Thyroid gland (tissue), 4 donors: ENCODE measurements around the gene TCP11.

ENCODE experiments used
- POLR2A ChIP-seq, 2 donors: fragments of 450-650 bp; IDR thresholded peaks; one replicate each; pipeline ENCODE4 v1.6.1; 2017; ENCODE audit warnings: antibody characterized with exemption in 2 of 2, mild to moderate bottlenecking in 2 of 2, moderate library complexity in 1 of 2
- TF ChIP-seq, protein P1 (sequence below), 6 experiments: fragments of 200-600 bp in 3 of 6; fragments of 450-650 bp in 3 of 6; sonication (generic) in 3 of 6; IDR thresholded peaks; one replicate each; pipeline ENCODE4 v1.5.1; 2016 to 2019; ENCODE audit warnings: antibody characterized with exemption in 6 of 6, mild to moderate bottlenecking in 2 of 6, inconsistent platforms in 1 of 6, moderate library complexity in 1 of 6

- TF ChIP-seq, protein P1, sequence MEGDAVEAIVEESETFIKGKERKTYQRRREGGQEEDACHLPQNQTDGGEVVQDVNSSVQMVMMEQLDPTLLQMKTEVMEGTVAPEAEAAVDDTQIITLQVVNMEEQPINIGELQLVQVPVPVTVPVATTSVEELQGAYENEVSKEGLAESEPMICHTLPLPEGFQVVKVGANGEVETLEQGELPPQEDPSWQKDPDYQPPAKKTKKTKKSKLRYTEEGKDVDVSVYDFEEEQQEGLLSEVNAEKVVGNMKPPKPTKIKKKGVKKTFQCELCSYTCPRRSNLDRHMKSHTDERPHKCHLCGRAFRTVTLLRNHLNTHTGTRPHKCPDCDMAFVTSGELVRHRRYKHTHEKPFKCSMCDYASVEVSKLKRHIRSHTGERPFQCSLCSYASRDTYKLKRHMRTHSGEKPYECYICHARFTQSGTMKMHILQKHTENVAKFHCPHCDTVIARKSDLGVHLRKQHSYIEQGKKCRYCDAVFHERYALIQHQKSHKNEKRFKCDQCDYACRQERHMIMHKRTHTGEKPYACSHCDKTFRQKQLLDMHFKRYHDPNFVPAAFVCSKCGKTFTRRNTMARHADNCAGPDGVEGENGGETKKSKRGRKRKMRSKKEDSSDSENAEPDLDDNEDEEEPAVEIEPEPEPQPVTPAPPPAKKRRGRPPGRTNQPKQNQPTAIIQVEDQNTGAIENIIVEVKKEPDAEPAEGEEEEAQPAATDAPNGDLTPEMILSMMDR (IDR thresholded peaks at IDR 0.05), result no peak
- no peak for TF ChIP-seq POLR2A (IDR thresholded peaks at IDR 0.05)
Observed at GRCh38 chr6:35181933-35182612, 40.9 kb upstream of the TCP11 start.
